ENCODE measurements around the gene B4GAT1. TPM values are rescaled to one million over a fixed set of nuclear protein-coding genes. Genes with fewer than 3 reads are reported as not detected.

The B4GAT1 gene
- total and polyA plus RNA-seq, 2 of the 13 experiments (the other 11 are each of a cell fraction or from before 2014, with no cell fraction given), result 40.4 to 109 TPM

- no peak for TF ChIP-seq TEF (CRISPR knock-in tag; IDR thresholded peaks at IDR 0.05)
- TF ChIP-seq E2F1 (CRISPR knock-in tag; IDR thresholded peaks at IDR 0.05), result no peak
- TF ChIP-seq CREB1 (IDR thresholded peaks at IDR 0.05), result no peak
- no peak for TF ChIP-seq CREB1 (CRISPR knock-in tag; IDR thresholded peaks at IDR 0.05)
- TF ChIP-seq ZNF234 (CRISPR knock-in tag; conservative IDR thresholded peaks at IDR 0.05), result 0 out of 2 replicates have a peak, but pooled peaks have one; percentile 9
- TF ChIP-seq ZFP82 (CRISPR knock-in tag; IDR thresholded peaks at IDR 0.05; ENCODE audit: borderline replicate concordance), result no peak
- TF ChIP-seq ZBTB20 (CRISPR knock-in tag; IDR thresholded peaks at IDR 0.05; ENCODE audit: borderline replicate concordance, low read depth), result 0 out of 2 replicates have a peak, but pooled peaks have one; percentile 8
- TF ChIP-seq DMTF1 (CRISPR knock-in tag; IDR thresholded peaks at IDR 0.05), result no peak
- TF ChIP-seq NFKB2 (CRISPR knock-in tag; IDR thresholded peaks at IDR 0.05; ENCODE audit: borderline replicate concordance), result no peak
- TF ChIP-seq MLX (CRISPR knock-in tag; IDR thresholded peaks at IDR 0.05), result no peak
- TF ChIP-seq RFXANK (CRISPR knock-in tag; IDR thresholded peaks at IDR 0.05), result no peak
- TF ChIP-seq ZNF101 (CRISPR knock-in tag; IDR thresholded peaks at IDR 0.05; ENCODE audit: borderline replicate concordance, low read depth), result no peak; the same call in 1 of the 2 replicates
- no peak for TF ChIP-seq MIER2 (CRISPR knock-in tag; IDR thresholded peaks at IDR 0.05)
- TF ChIP-seq ZNF383 (CRISPR knock-in tag; IDR thresholded peaks at IDR 0.05; ENCODE audit: borderline replicate concordance), result 0 out of 2 replicates have a peak, but pooled peaks have one; percentile 36
- TF ChIP-seq ZFYVE20 (CRISPR knock-in tag; IDR thresholded peaks at IDR 0.05; ENCODE audit: borderline replicate concordance, low read depth), result peak; percentile 60; the same call in 1 of the 2 replicates
- no peak for TF ChIP-seq HOXA9 (CRISPR knock-in tag; IDR thresholded peaks at IDR 0.05; ENCODE audit: borderline replicate concordance)
- 0 out of 2 replicates have a peak, but pooled peaks have one; percentile 20 for TF ChIP-seq GTF3A (CRISPR knock-in tag; conservative IDR thresholded peaks at IDR 0.05)
- TF ChIP-seq ZNF496 (CRISPR knock-in tag; IDR thresholded peaks at IDR 0.05; ENCODE audit: insufficient replicate concordance), result no peak
- TF ChIP-seq MEIS1 (CRISPR knock-in tag; IDR thresholded peaks at IDR 0.05; ENCODE audit: borderline replicate concordance), result no peak
- no peak for TF ChIP-seq GLMP (CRISPR knock-in tag; IDR thresholded peaks at IDR 0.05; ENCODE audit: borderline replicate concordance)
- TF ChIP-seq NFYC (CRISPR knock-in tag; IDR thresholded peaks at IDR 0.05), result no peak
- peak; percentile 20; the same call in 1 of the 2 replicates for TF ChIP-seq MYC (CRISPR knock-in tag; IDR thresholded peaks at IDR 0.05; ENCODE audit: borderline replicate concordance)
- TF ChIP-seq ZNF432 (CRISPR knock-in tag; IDR thresholded peaks at IDR 0.05; ENCODE audit: borderline replicate concordance), result no peak
- TF ChIP-seq CREBL2 (CRISPR knock-in tag; IDR thresholded peaks at IDR 0.05; ENCODE audit: borderline replicate concordance), result no peak
Observed at GRCh38 chr11:66335531-66336233, 11.7 kb downstream of the B4GAT1 start (continued).
